ENCODE measurements around the gene ZNF561.

DNA sequence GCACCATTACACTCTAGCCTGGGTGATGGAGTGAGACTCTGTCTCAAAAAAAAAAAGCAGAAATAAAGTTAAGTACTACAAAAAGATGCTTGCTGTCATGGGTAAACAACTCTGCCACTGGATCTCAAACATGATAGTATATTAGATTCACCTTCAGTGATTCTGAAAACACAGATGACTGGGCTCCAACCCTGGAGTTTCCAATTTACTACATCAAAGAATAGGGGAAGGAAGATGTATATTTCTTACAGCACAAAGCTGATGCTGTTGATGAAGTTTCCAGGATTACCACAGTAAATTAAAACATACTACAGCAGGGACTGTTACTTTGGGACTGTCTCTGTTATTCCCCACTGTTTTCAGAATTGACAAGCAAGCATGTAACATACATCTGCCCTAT is 5.2 kb downstream of the ZNF561 start:
- TF ChIP-seq, protein P1, sequence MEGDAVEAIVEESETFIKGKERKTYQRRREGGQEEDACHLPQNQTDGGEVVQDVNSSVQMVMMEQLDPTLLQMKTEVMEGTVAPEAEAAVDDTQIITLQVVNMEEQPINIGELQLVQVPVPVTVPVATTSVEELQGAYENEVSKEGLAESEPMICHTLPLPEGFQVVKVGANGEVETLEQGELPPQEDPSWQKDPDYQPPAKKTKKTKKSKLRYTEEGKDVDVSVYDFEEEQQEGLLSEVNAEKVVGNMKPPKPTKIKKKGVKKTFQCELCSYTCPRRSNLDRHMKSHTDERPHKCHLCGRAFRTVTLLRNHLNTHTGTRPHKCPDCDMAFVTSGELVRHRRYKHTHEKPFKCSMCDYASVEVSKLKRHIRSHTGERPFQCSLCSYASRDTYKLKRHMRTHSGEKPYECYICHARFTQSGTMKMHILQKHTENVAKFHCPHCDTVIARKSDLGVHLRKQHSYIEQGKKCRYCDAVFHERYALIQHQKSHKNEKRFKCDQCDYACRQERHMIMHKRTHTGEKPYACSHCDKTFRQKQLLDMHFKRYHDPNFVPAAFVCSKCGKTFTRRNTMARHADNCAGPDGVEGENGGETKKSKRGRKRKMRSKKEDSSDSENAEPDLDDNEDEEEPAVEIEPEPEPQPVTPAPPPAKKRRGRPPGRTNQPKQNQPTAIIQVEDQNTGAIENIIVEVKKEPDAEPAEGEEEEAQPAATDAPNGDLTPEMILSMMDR (IDR thresholded peaks at IDR 0.05) = no peak
- TF ChIP-seq POLR2AphosphoS5 (IDR thresholded peaks at IDR 0.05; ENCODE audit: low read depth, low read length) = no peak
- TF ChIP-seq, protein P2, sequence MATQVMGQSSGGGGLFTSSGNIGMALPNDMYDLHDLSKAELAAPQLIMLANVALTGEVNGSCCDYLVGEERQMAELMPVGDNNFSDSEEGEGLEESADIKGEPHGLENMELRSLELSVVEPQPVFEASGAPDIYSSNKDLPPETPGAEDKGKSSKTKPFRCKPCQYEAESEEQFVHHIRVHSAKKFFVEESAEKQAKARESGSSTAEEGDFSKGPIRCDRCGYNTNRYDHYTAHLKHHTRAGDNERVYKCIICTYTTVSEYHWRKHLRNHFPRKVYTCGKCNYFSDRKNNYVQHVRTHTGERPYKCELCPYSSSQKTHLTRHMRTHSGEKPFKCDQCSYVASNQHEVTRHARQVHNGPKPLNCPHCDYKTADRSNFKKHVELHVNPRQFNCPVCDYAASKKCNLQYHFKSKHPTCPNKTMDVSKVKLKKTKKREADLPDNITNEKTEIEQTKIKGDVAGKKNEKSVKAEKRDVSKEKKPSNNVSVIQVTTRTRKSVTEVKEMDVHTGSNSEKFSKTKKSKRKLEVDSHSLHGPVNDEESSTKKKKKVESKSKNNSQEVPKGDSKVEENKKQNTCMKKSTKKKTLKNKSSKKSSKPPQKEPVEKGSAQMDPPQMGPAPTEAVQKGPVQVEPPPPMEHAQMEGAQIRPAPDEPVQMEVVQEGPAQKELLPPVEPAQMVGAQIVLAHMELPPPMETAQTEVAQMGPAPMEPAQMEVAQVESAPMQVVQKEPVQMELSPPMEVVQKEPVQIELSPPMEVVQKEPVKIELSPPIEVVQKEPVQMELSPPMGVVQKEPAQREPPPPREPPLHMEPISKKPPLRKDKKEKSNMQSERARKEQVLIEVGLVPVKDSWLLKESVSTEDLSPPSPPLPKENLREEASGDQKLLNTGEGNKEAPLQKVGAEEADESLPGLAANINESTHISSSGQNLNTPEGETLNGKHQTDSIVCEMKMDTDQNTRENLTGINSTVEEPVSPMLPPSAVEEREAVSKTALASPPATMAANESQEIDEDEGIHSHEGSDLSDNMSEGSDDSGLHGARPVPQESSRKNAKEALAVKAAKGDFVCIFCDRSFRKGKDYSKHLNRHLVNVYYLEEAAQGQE (IDR thresholded peaks at IDR 0.05; ENCODE audit: insufficient read depth in 1 of 2, low read depth in 2 of 2, low read length in 1 of 2) = no peak
- no peak for TF ChIP-seq TCF7L2 (IDR thresholded peaks at IDR 0.05; ENCODE audit: low read depth, low read length)
- no peak for TF ChIP-seq SIN3A (IDR thresholded peaks at IDR 0.05; ENCODE audit: borderline replicate concordance, insufficient read depth, low read depth, low read length)
